ENCODE data around the gene PLCH1. TPM values are rescaled to one million over a fixed set of nuclear protein-coding genes. Genes with fewer than 3 reads are reported as not detected.

The PLCH1 gene
- total RNA-seq, 1 experiment from 2014 or later, result 8.9 TPM

GRCh38 chr3:155516439-155516838 lies 228.4 kb downstream of the PLCH1 start (continued):
- TF ChIP-seq, protein P1, sequence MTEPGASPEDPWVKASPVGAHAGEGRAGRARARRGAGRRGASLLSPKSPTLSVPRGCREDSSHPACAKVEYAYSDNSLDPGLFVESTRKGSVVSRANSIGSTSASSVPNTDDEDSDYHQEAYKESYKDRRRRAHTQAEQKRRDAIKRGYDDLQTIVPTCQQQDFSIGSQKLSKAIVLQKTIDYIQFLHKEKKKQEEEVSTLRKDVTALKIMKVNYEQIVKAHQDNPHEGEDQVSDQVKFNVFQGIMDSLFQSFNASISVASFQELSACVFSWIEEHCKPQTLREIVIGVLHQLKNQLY (CRISPR knock-in tag; IDR thresholded peaks at IDR 0.05), result no peak
- TF ChIP-seq ZNF232 (CRISPR knock-in tag; IDR thresholded peaks at IDR 0.05), result no peak
- TF ChIP-seq ZNF416 (CRISPR knock-in tag; IDR thresholded peaks at IDR 0.05), result no peak
- TF ChIP-seq OVOL2 (CRISPR knock-in tag; IDR thresholded peaks at IDR 0.05; ENCODE audit: borderline replicate concordance), result no peak
- no peak for TF ChIP-seq ZNF219 (CRISPR knock-in tag; IDR thresholded peaks at IDR 0.05; ENCODE audit: borderline replicate concordance)
- TF ChIP-seq KAT7 (CRISPR knock-in tag; IDR thresholded peaks at IDR 0.05; ENCODE audit: borderline replicate concordance), result no peak

DNA sequence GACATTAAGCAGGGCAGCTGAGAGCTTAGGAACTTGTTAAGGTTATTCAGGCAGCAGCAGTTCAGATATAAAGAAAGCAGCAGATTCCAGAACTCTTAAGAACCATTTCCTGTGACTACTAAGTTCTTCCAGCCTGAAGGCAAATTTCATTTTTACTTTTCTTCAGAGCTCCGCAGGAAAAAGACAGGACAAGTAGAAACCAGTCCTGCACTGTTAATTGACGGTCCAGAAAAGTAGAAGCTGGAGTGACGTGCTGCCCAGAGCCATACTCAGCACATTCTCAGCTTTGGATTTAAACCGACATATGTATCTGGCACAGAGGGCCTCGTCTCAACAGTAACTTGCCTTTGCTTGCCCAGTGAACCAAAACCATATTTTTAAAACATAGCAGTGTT lies 232.0 kb downstream of the PLCH1 start:
- CTCF ChIA-PET, result no interaction called here
- ATAC-seq, result no peak
- Mint-ChIP-seq H3K9me3 (peaks cover 7% of the 10 kb centered on the region; the same call in 1 of the 2 replicates), H3K4me3 (no peak overlapping the region), H3K27me3 (ENCODE audit: low read depth) (no peaks in the 10 kb centered on the region), H3K27ac (no peak overlapping the region), H3K4me1 (peaks cover 9% of the 10 kb centered on the region), H3K36me3 (peaks cover 9% of the 10 kb centered on the region; the same call in 1 of the 2 replicates)
- TF ChIP-seq ZNF425 (CRISPR knock-in tag; conservative IDR thresholded peaks at IDR 0.05), result no peak
- DNase-seq (ENCODE audit: low spot score), result no peak
- POLR2A ChIA-PET, result no interaction called here

- no peaks in the 10 kb centered on the region for H3K27me3 Mint-ChIP-seq (ENCODE audit: low read depth)
- H3K9me3 Mint-ChIP-seq, result peaks cover 5% of the 10 kb centered on the region; the same call in 1 of the 2 replicates
- peaks cover 9% of the 10 kb centered on the region; the same call in 1 of the 2 replicates for H3K36me3 Mint-ChIP-seq
- peak overlapping the region; percentile 62 for H3K4me3 Mint-ChIP-seq
- no peak for TF ChIP-seq E2F4 (CRISPR knock-in tag; IDR thresholded peaks at IDR 0.05; ENCODE audit: borderline replicate concordance, low read depth)
- TF ChIP-seq ZNF396 (CRISPR knock-in tag; IDR thresholded peaks at IDR 0.05; ENCODE audit: borderline replicate concordance), result no peak
- TF ChIP-seq TP53 (CRISPR knock-in tag; IDR thresholded peaks at IDR 0.05), result no peak
- TF ChIP-seq ZNF671 (CRISPR knock-in tag; IDR thresholded peaks at IDR 0.05), result no peak
- peak overlapping the region; percentile 63 for H3K27ac Mint-ChIP-seq
- H3K4me1 Mint-ChIP-seq, result peaks cover 9% of the 10 kb centered on the region
- POLR2A ChIA-PET, result no interaction called here
- DNase-seq (ENCODE audit: low spot score) (no peak), ATAC-seq (peak; percentile 73)
- CTCF ChIA-PET, result no interaction called here
Observed at GRCh38 chr3:155512175-155512866, 232.6 kb downstream of the PLCH1 start.

GRCh38 chr3:155504682-155505081 lies 240.2 kb downstream of the PLCH1 start:
- no peaks in the 10 kb centered on the region for H3K9me3 Mint-ChIP-seq
- ChIA-PET CTCF (no interaction called here), POLR2A (no interaction called here)
- H3K36me3 Mint-ChIP-seq, result peaks cover 10% of the 10 kb centered on the region
- H3K4me1 Mint-ChIP-seq, result no peaks in the 10 kb centered on the region
- H3K4me3 Mint-ChIP-seq, result no peak overlapping the region
- no peaks in the 10 kb centered on the region for H3K27me3 Mint-ChIP-seq (ENCODE audit: low read depth)
- no peak overlapping the region for H3K27ac Mint-ChIP-seq
- no peak for ATAC-seq
- no peak for DNase-seq (ENCODE audit: low spot score)
- no peak for TF ChIP-seq E2F5 (CRISPR knock-in tag; IDR thresholded peaks at IDR 0.05)
- TF ChIP-seq NR2C2 (CRISPR knock-in tag; IDR thresholded peaks at IDR 0.05), result no peak
- no peak for TF ChIP-seq RORB (CRISPR knock-in tag; IDR thresholded peaks at IDR 0.05)
- no peak for TF ChIP-seq ESRRA (CRISPR knock-in tag; IDR thresholded peaks at IDR 0.05; ENCODE audit: borderline replicate concordance)
- TF ChIP-seq, protein P2, sequence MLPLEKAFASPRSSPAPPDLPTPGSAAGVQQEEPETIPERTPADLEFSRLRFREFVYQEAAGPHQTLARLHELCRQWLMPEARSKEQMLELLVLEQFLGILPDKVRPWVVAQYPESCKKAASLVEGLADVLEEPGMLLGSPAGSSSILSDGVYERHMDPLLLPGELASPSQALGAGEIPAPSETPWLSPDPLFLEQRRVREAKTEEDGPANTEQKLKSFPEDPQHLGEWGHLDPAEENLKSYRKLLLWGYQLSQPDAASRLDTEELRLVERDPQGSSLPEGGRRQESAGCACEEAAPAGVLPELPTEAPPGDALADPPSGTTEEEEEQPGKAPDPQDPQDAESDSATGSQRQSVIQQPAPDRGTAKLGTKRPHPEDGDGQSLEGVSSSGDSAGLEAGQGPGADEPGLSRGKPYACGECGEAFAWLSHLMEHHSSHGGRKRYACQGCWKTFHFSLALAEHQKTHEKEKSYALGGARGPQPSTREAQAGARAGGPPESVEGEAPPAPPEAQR (CRISPR knock-in tag; IDR thresholded peaks at IDR 0.05), result no peak
- TF ChIP-seq ZNF232 (CRISPR knock-in tag; IDR thresholded peaks at IDR 0.05), result no peak
- TF ChIP-seq ZNF219 (CRISPR knock-in tag; IDR thresholded peaks at IDR 0.05; ENCODE audit: borderline replicate concordance), result no peak
- TF ChIP-seq NFATC4 (CRISPR knock-in tag; IDR thresholded peaks at IDR 0.05), result no peak
- no peak for TF ChIP-seq RELA (CRISPR knock-in tag; IDR thresholded peaks at IDR 0.05; ENCODE audit: borderline replicate concordance)
- TF ChIP-seq TEAD4 (CRISPR knock-in tag; IDR thresholded peaks at IDR 0.05), result no peak
- no peak for TF ChIP-seq SMAD3 (CRISPR knock-in tag; IDR thresholded peaks at IDR 0.05; ENCODE audit: borderline replicate concordance)
- no peak for TF ChIP-seq CBFB (CRISPR knock-in tag; IDR thresholded peaks at IDR 0.05; ENCODE audit: low read depth)
- no peak for TF ChIP-seq ZNF671 (CRISPR knock-in tag; IDR thresholded peaks at IDR 0.05)
- TF ChIP-seq HMGA2 (CRISPR knock-in tag; IDR thresholded peaks at IDR 0.05), result no peak
- TF ChIP-seq ZNF121 (CRISPR knock-in tag; IDR thresholded peaks at IDR 0.05), result no peak
- TF ChIP-seq EMX1 (CRISPR knock-in tag; IDR thresholded peaks at IDR 0.05), result no peak
